Mesenchymal stem cell (in vitro differentiated cells and primary cell): ENCODE results near the gene IMMP2L.

ENCODE experiments used
- DNase-seq: peaks from one replicate; pipeline ENCODE4 v3.0.0-alpha.2; 2013
- H2AFZ ChIP-seq: one replicate; pipeline ENCODE4 v1.6.1; 2013; ENCODE audit warnings: low read depth, mild to moderate bottlenecking, control low read depth, inconsistent platforms, low read length, moderate library complexity
- H2AK5ac ChIP-seq: 2 replicates; pipeline ENCODE4 v1.6.1; 2013; ENCODE audit warnings: low read length, moderate library complexity, mild to moderate bottlenecking, inconsistent platforms; ENCODE audit not compliant: severe bottlenecking
- H2BK120ac ChIP-seq: one replicate; pipeline ENCODE4 v1.6.1; 2013; ENCODE audit warnings: low read depth, mild to moderate bottlenecking, inconsistent platforms, low read length, moderate library complexity
- H2BK12ac ChIP-seq, 2 experiments: one replicate each; pipeline ENCODE4 v1.6.1; 2013; ENCODE audit warnings: inconsistent platforms in 2 of 2, low read length in 2 of 2, mild to moderate bottlenecking in 2 of 2, moderate library complexity in 2 of 2, control low read depth in 1 of 2
- H2BK15ac ChIP-seq: one replicate; pipeline ENCODE4 v1.6.1; 2013; ENCODE audit warnings: mild to moderate bottlenecking, low read depth, inconsistent platforms; ENCODE audit not compliant: poor library complexity, severe bottlenecking
- H2BK5ac ChIP-seq: 2 replicates; pipeline ENCODE4 v1.6.1; 2013; ENCODE audit warnings: low read depth, mild to moderate bottlenecking, low read length, control low read depth, inconsistent platforms; ENCODE audit not compliant: poor library complexity, severe bottlenecking
- H3K14ac ChIP-seq, 2 experiments: one replicate each; pipeline ENCODE4 v1.6.1; 2013; ENCODE audit warnings: inconsistent platforms in 2 of 2, low read length in 2 of 2, control low read depth in 1 of 2, mild to moderate bottlenecking in 1 of 2, moderate library complexity in 1 of 2
- H3K18ac ChIP-seq, 2 experiments: one replicate each; pipeline ENCODE4 v1.6.1; 2013; ENCODE audit warnings: inconsistent platforms in 2 of 2, low read length in 2 of 2, control low read depth in 1 of 2, low read depth in 1 of 2, mild to moderate bottlenecking in 1 of 2
- H3K23ac ChIP-seq, 2 experiments: one replicate each; pipeline ENCODE4 v1.6.1; 2013; ENCODE audit warnings: inconsistent platforms in 2 of 2, low read length in 2 of 2, mild to moderate bottlenecking in 2 of 2, moderate library complexity in 2 of 2, control low read depth in 1 of 2
- H3K27ac ChIP-seq: 2 replicates; pipeline ENCODE4 v1.5.1; 2013; ENCODE audit warnings: mild to moderate bottlenecking, moderate library complexity, low read length, control low read depth, inconsistent platforms; ENCODE audit not compliant: poor library complexity, severe bottlenecking
- H3K27me3 ChIP-seq, 2 experiments: 2 replicates each; pipeline versions ENCODE4 v1.6.1 to v1.7.0; 2013; ENCODE audit warnings: low read length in 2 of 2, mild to moderate bottlenecking in 2 of 2, moderate library complexity in 2 of 2, control low read depth in 1 of 2, inconsistent platforms in 1 of 2; ENCODE audit not compliant: control insufficient read depth in 1 of 2, insufficient read depth in 1 of 2
- H3K36me3 ChIP-seq, 2 experiments: 2 replicates each; pipeline versions ENCODE4 v1.6.1 to v1.7.0; 2013; ENCODE audit warnings: low read length in 2 of 2, control low read depth in 1 of 2, inconsistent platforms in 1 of 2, low read depth in 1 of 2, mild to moderate bottlenecking in 1 of 2; ENCODE audit not compliant: insufficient read depth in 2 of 2, control insufficient read depth in 1 of 2
- H3K4ac ChIP-seq, 2 experiments: one replicate each; pipeline ENCODE4 v1.6.1; 2013; ENCODE audit warnings: inconsistent platforms in 2 of 2, low read length in 2 of 2, mild to moderate bottlenecking in 2 of 2, moderate library complexity in 2 of 2, control low read depth in 1 of 2, low read depth in 1 of 2
- H3K4me1 ChIP-seq: 2 replicates; pipeline ENCODE4 v1.6.1; 2013; ENCODE audit warnings: low read depth, low read length, control low read depth; ENCODE audit not compliant: control insufficient read depth, insufficient read depth
- H3K4me2 ChIP-seq: 2 replicates; pipeline ENCODE4 v1.6.1; 2013; ENCODE audit warnings: low read length, mild to moderate bottlenecking, inconsistent platforms; ENCODE audit not compliant: poor library complexity, severe bottlenecking
- H3K4me3 ChIP-seq, 2 experiments: 2 replicates each; pipeline versions ENCODE4 v1.5.1 to v1.7.0; 2013; ENCODE audit warnings: low read length in 2 of 2, mild to moderate bottlenecking in 2 of 2, control low read depth in 1 of 2, low read depth in 1 of 2; ENCODE audit not compliant: insufficient read depth in 1 of 2
- H3K79me1 ChIP-seq: replicated peaks from 2 replicates; pipeline ENCODE4 v1.6.1; 2013; ENCODE audit warnings: mild to moderate bottlenecking, control low read depth, low read length, inconsistent platforms; ENCODE audit not compliant: poor library complexity, severe bottlenecking
- H3K9ac ChIP-seq: 2 replicates; pipeline ENCODE4 v1.7.0; 2013; ENCODE audit warnings: mild to moderate bottlenecking, low read length, moderate library complexity
- H3K9me3 ChIP-seq: 2 replicates; pipeline ENCODE4 v1.7.0; 2013; ENCODE audit warnings: mild to moderate bottlenecking, low read length; ENCODE audit not compliant: control insufficient read depth
- H4K8ac ChIP-seq: one replicate; pipeline ENCODE4 v1.6.1; 2013; ENCODE audit warnings: inconsistent platforms, mild to moderate bottlenecking, low read length, moderate library complexity
- H4K91ac ChIP-seq: one replicate; pipeline ENCODE4 v1.6.1; 2013; ENCODE audit warnings: mild to moderate bottlenecking, low read length, inconsistent platforms
- WGBS: methylation state at CpG from one replicate; pipeline ENCODE4 v1.1.7; 2013; ENCODE audit warnings: mixed read lengths; 5-methylcytosine and 5-hydroxymethylcytosine counted together

The IMMP2L gene

DNA sequence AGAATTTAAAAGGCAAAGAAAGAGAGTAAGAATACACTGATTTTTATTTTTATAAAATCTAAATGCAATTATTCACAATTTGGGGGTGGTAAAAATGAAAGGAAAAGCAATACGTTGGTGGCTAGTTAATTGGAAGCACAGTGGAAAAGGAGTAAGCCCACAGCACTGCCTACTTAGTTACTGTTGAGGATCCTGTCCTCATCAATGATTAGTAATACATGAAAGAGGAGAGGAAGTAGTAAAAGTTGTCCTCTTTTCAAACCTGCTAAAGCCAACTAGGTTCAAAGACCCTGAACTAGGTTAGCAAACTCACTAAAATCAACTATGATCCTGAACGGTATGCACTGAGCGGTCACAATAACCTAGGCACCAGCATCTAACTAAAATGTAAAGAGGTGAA, 524.1 kb downstream of the IMMP2L start:
- Histone ChIP-seq H3K4me1 (no peaks in the 10 kb centered on the region), H3K36me3 (no peaks in the 10 kb centered on the region), H3K79me1 (no peaks in the 10 kb centered on the region), H3K23ac (no peak overlapping the region), H3K14ac (no peak overlapping the region), H3K9me3 (no peaks in the 10 kb centered on the region), H3K9ac (no peak overlapping the region), H3K18ac (no peak overlapping the region), H3K27ac (no peak overlapping the region), H3K4me3 (no peak overlapping the region), H4K8ac (no peak overlapping the region), H3K4me2 (no peak overlapping the region), H2BK15ac (no peak overlapping the region), H2BK5ac (no peak overlapping the region), H2AK5ac (no peak overlapping the region), H2AFZ (no peak overlapping the region), H3K27me3 (no peaks in the 10 kb centered on the region), H2BK120ac (no peak overlapping the region), H3K4ac (no peak overlapping the region), H2BK12ac (no peak overlapping the region), H4K91ac (no peak overlapping the region)
- DNase-seq = no peak
- no CpG with 5 or more reads among the region's 3 CpGs for WGBS

DNA sequence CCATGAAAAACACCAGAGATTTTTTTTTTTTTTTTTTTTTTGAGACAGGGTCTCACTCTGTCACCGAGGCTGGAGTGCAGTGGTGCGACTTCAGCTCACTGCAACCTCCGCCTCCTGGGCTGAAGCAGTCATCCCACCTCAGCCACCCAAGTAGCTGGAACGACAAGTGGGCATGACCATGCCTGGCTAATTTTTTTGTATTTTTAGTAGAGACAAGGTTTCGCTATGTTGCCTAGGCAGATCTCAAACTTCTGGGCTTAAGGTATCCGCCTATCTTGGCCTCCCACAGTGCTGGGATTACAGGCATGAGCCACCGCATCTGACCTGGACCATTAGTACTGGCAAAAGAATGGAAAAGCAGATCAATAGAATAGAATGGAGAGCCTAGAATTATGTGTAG, 530.4 kb downstream of the IMMP2L start:
- H3K9ac ChIP-seq = no peak overlapping the region
- no peak overlapping the region for H3K4ac ChIP-seq
- no peak overlapping the region for H3K23ac ChIP-seq
- H3K9me3 ChIP-seq = no peaks in the 10 kb centered on the region
- no peak overlapping the region for H2BK5ac ChIP-seq
- 94% methylated on average over 7 of the region's 7 CpGs for WGBS
- H2BK120ac ChIP-seq = no peak overlapping the region
- H2BK12ac ChIP-seq = no peak overlapping the region
- no peak overlapping the region for H3K4me2 ChIP-seq
- H3K18ac ChIP-seq = no peak overlapping the region
- no peak overlapping the region for H3K4me3 ChIP-seq
- H3K27ac ChIP-seq = no peak overlapping the region
- H4K91ac ChIP-seq = no peak overlapping the region
- H3K79me1 ChIP-seq = no peaks in the 10 kb centered on the region
- H4K8ac ChIP-seq = no peak overlapping the region
- no peaks in the 10 kb centered on the region for H3K27me3 ChIP-seq
- no peak overlapping the region for H2AK5ac ChIP-seq
- H2AFZ ChIP-seq = no peak overlapping the region
- H3K14ac ChIP-seq = no peak overlapping the region
- H3K4me1 ChIP-seq = no peaks in the 10 kb centered on the region
- H2BK15ac ChIP-seq = no peak overlapping the region
- DNase-seq = no peak
- H3K36me3 ChIP-seq = no peaks in the 10 kb centered on the region

DNA sequence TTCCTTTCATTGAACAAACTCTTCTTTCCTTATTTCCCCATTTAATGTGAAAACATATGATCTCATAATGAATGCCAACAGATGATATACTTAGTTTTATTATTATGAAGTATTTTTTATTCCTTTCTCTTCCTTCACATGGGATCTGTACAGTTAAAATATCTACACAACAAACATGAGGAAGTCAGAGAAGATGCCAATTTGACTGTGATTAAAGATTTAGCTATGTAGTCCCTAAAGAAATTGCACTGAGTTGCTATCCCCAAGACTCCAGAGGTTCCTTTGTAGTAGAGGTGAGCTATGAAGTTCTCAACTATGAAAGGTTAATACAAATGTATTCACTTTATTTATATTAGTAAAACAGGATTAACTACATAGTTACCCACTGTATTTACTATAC, 532.0 kb downstream of the IMMP2L start:
- H3K36me3 ChIP-seq = no peaks in the 10 kb centered on the region
- H3K4me2 ChIP-seq = no peak overlapping the region
- no peak overlapping the region for H2BK5ac ChIP-seq
- no peaks in the 10 kb centered on the region for H3K79me1 ChIP-seq
- H2BK12ac ChIP-seq = no peak overlapping the region
- H2BK120ac ChIP-seq = no peak overlapping the region
- no peak overlapping the region for H2AFZ ChIP-seq
- no peak overlapping the region for H3K4me3 ChIP-seq
- no peak overlapping the region for H4K8ac ChIP-seq
- H3K18ac ChIP-seq = no peak overlapping the region
- H3K9me3 ChIP-seq = no peaks in the 10 kb centered on the region
- H2AK5ac ChIP-seq = no peak overlapping the region
- no peak overlapping the region for H3K27ac ChIP-seq
- H3K4ac ChIP-seq = no peak overlapping the region
- H3K23ac ChIP-seq = no peak overlapping the region
- H3K27me3 ChIP-seq = no peaks in the 10 kb centered on the region
- H3K9ac ChIP-seq = peak overlapping the region; percentile 42
- no peak overlapping the region for H2BK15ac ChIP-seq
- H3K14ac ChIP-seq = no peak overlapping the region
- no peak for DNase-seq
- no peak overlapping the region for H4K91ac ChIP-seq
- H3K4me1 ChIP-seq = no peaks in the 10 kb centered on the region

DNA sequence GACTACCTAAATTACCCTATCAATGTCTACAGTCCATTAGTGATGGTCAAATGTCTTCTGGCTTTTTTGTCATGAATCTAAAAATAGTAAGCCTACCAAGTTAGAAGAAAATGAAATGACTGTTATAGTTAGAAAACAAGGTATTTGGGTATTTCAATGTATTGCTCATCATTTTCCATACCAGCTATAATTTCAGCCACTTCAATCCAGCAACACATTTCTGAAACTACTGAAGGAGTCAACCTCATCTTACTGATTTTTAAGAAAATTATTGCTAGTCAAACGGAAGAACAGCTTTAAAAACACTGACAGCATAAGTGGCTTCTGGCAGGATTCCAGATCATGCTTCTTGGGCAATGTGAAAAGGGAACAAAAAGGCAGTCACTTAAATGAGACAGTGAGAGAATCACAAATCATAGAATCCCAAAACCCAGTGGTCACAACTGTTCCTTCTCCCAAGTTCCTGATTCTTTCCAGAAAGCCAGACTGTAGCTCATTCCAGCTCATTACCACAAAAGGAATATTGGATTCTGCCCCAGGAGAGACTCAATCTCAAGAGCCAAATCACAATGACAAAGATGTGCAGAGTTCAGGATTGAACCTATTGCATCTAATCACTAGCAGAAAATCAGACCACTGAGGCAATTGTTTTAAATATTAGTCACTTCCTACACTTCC, 532.6 kb downstream of the IMMP2L start:
- H3K4ac ChIP-seq = no peak overlapping the region
- WGBS = 10% methylated on average over 1 of the region's 1 CpG
- DNase-seq = peak; percentile 56

More for the DNA sequence above, 532.6 kb downstream of the IMMP2L start:
- H2BK12ac ChIP-seq = no peak overlapping the region
- H2AK5ac ChIP-seq = no peak overlapping the region
- H3K27me3 ChIP-seq = no peaks in the 10 kb centered on the region
- H3K4me2 ChIP-seq = no peak overlapping the region
- H3K23ac ChIP-seq = no peak overlapping the region
- no peak overlapping the region for H2BK120ac ChIP-seq
- H3K14ac ChIP-seq = no peak overlapping the region
- no peak overlapping the region for H2AFZ ChIP-seq
- peak overlapping the region; percentile 42 for H3K9ac ChIP-seq
- H3K4me1 ChIP-seq = no peaks in the 10 kb centered on the region
- H2BK15ac ChIP-seq = no peak overlapping the region
- H3K36me3 ChIP-seq = no peaks in the 10 kb centered on the region
- no peak overlapping the region for H2BK5ac ChIP-seq
- H4K91ac ChIP-seq = no peak overlapping the region
- no peaks in the 10 kb centered on the region for H3K79me1 ChIP-seq
- no peak overlapping the region for H3K18ac ChIP-seq
- no peaks in the 10 kb centered on the region for H3K9me3 ChIP-seq
- H3K4me3 ChIP-seq = peak overlapping the region in 1 of 2 experiments; percentile 6
- no peak overlapping the region for H4K8ac ChIP-seq
- no peak overlapping the region for H3K27ac ChIP-seq
